Smooth muscle cell of the brain vasculature (primary cell): Measurements from ENCODE around the gene RHOF.

Experiments used
- DNase-seq: peaks from one replicate; pipeline ENCODE4 v3.0.0-alpha.2; 2012; ENCODE audit warnings: low read depth, low spot score

RHOF gene

DNA sequence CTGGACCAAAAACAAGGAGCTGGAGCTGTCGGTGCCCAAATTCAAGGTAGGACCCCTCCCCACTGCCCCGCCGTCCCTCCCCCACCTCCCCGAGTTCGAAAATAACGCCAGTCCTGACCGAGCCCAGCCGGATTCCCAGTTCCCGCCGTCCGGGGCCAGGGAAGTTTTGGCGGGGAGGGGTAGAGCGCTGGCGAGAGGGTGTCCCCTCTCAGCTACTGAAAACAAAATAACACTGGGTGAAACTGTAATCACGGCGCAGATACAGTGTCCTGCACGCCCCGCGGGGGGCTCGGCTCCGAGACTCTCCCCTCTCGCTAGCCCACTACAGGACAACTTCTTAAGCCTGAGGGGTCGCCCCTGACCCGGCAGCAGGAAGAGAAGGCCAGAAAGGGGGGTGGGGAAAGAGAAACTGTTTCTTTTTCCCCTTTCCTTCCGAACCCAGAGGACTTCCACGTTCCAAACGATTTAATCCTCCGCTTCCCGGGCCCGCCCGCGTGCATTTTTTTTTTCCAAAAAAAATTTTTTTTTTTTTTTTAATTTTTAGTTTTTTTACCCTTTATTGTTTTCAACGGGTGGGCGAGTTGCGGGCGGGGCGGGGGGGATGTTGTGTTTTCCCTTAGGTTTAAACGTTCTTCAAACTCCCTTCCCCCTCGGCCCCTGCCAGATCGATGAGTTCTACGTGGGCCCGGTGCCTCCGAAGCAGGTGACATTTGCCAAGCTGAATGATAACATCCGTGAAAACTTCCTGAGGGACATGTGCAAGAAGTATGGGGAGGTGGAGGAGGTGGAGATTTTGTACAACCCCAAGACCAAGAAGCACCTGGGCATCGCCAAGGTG, 11.9 kb upstream of the RHOF start:
- DNase-seq, result no peak

DNA sequence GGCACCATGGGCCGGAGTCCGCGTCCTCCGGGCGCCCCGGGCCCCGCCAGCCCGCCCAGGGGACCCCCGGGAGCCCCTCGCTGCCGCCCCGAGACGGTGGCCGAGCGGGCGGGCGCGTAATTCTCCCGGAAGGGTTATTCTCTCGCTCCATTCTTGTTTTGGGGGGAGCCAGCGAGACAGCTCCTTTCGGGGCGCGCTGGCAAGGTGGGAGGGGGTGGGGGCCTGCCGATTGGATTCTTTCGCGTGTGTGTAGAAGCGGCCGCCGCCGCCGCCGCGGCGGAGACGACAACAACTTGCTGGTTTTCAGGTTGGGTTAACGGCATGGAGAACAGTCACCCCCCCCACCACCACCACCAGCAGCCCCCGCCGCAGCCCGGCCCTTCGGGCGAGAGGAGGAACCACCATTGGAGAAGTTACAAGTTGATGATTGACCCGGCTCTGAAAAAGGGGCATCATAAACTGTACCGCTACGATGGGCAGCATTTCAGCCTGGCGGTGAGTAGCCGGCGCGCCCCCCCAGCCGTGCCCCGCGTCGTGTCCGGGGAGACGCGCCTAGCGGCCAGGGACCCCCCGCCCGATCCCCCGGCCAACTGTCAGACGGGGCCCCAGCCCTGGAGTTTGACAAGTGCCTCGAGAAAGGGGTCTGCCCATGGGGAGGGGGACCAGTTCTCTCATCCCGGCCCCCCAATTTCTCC, 11.1 kb upstream of the RHOF start:
- DNase-seq, result no peak

DNA sequence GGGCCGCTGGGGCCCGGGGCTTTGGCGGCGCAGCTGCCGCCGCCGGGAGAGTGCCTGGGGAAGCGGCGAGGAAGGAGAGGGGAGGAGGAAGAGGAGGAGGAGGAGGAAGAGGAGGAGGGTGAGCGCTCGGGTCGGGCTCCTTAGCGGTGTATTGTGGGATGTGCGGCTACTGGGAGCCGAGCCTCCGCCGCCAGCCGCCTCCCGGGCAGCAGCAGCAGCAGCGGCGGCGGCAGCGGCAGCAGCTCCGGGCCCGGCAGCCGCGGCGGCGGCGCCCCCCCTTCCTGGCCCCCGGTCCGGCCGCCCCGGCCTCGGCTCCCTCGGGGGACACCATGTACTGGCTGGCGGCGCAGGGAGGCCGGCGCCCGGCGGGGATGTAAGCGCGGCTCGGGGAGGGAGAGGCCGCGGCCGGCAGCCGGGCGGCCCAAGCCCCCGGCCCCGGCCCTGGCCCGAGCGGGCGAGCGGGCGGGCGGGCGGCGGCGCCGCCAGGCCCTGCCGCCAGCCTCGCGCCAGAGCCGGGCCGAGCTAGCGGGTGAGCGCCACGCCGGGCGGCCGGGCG, 10.5 kb upstream of the RHOF start, which contains the start of gene SETD1B:
Gene SETD1B, plus strand, starts transcription at position 149 of the 556 bp plus-strand sequence. CDS start 729 bp downstream, outside the sequence.
- DNase-seq, result no peak

DNA sequence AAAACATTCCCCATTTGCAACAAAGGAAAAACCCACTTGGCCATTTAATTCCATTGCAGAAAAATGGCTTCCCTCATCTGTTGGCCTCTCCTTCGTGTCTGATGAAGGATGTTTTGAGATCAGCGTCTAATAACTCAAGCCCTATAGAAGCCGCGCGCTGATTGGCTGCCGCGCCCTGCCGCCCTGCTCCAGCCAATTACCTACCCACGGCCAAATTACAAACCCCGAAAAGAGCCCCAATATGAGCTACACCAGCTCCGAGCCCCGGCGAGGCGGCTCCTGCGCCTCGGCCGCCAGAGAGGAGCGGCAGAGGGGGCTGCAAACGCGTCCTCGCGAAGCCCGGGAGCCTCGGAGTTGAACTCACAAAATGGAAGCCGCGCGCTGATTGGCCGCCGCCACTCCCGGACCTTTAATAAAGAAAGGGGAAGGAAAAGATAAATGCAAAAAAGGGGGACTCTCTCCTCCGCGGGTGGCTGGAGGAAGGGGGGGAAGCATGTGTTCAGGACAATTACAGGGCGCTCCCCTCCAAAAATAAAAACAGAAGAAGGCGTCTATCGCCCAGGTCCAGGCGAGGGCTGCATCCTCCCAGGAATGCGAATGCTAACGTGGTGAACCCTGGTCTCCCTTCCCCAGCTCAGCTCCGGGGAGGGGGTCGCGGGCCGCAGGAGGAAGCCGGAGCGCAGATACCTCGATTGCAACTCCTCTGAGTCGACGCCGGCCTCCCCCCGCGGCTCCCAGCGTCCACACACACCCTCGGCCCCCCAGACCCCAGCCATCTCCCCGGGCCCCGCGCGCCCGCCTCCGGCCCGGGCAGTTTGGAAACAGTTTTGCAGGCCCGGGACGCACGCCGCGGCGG, 9.6 kb upstream of the RHOF start:
- DNase-seq, result peak; percentile 87

DNA sequence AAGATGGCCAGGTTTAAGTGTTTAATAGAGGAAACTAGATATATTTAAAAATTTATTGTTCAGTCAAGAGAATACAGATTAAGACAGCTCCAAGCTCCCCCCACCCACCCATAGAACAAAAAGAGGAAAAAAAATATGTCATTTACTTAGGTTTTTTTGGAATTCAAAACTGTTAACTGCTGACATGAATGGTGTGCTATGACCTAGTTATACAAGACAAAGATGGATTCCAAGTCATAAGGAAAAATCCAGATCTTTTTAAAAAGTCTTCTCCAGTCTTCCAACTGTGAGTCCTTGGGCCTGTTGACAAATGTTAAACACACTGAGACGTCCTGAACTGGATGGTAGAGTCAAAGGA, 9.0 kb upstream of the RHOF start:
- no peak for DNase-seq

DNA sequence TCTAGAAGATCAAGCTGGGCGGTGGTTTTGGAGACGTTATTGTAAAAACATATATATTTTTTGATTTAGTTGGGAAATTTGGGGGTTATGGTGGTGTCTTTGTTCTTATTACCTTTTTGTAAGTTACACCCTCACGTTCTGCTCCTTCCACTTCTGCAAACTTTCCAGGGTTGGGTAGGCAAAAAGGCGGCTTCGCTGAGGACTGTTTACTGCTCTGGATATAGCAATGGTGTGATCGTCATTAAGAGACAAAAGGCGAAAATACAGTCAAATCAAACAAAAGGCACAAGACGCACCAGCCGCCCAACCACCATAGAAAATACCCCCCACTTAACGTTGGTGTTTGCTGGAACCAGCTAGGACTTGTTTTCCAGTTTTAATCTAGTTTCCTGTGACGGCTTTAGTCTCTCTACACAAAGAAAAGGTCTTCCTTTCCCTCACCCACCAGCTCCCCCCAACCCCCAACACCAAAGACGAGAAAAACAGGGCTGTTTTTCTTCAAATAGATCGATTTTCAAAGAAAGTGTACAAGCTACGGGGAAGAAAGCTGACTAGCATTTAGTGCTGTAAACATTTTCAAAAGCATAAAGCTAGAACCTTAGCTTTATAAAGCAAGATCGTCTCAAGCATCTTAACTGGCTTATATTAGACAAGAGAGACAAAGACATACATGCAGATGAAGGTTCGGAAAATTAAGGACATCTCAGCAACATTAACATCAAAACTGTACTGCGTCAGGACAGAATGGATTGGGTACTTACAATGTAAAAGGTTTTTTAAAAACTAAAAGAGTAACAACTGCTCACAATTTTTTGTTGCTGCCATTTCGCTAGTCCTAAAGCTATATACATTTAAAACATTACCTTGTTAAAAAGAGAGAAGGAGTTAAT, 8.4 kb upstream of the RHOF start:
- no peak for DNase-seq

DNA sequence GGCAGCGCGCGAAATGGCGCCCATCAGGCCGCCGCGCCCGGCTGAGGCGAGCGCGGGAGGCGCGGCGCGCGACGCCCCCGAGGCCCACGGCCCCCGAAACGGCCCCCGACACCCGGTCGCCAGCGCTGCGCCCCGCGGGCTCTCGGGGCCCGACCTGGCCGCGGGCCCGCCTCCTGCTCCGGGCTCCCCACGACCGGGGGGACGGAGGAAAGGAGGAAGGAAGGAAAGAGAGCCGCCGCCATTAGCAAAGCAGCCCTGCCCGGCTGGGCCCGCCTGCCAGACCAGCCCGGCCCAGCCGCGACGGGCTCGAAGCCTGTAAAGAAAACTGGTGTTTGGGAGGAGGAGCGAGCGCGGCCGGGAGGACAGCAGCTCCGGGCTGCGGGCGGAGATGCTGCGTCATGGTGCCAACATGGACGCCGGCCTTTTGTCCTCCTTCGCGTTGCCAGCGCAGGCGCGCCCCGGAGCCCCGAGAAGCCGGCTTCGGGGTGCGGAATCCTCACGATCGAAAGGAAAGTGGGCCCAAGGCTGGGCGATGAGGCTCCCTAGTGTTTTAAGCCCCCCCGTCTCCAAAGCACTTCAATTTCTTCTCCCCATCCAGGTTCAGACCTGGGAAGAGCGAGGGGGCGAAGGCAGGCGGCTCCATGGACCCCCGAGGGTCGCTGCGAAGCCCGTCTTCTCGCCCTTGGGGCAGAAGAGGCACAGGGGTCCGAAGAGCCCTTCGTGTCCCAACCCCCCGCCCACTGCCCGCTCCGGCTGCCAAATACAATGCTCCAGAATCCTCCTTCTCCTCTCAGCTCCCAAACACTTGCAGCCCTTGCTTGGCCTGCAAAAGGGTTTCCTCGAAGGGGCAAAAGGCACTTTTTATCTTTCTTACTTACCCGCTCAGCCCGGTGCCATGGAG, 7.5 kb upstream of the RHOF start:
- DNase-seq, result no peak

DNA sequence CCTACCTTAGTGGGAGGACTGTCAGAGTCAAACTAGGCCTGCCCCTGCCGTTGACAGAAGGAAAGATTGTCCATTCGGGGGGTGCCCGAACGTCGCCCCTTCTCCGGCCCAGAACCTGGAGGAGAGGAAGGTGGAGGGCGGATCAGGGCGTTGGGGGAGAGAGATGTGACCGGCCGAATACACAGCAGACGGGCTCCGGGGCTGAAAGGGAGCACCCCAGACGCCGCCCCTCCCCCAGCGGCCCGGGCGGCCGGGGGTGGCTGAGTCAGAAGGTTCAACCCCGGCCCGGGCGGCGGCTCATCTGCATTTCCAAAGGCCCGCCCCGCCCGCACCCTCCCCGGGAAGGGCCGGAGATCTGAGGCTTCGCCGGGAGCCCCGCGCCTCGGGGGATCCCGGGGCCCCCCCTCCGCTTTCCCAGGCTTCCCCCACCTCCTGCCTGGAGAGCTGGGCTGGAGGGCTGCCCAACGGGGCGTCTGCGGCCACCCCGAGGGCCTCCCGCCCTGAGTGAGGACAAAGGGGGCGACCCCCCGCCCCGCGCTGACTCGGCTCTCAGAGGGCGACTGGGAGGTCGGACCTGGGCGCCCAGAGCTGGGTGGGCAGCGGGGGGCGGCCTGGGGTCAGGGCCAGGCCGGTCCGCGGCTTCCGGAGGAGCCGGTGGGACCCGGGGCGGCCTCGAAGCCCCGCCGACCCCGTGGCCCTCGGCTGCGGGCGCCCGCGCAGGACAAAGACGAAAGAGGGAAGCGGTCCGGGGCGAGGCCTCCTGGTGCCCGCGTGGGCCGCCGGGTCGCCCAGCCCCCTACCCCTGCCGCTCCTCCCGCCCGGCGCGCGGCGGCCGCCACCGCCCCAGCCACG, 6.6 kb upstream of the RHOF start:
- peak; percentile 74 for DNase-seq

DNA sequence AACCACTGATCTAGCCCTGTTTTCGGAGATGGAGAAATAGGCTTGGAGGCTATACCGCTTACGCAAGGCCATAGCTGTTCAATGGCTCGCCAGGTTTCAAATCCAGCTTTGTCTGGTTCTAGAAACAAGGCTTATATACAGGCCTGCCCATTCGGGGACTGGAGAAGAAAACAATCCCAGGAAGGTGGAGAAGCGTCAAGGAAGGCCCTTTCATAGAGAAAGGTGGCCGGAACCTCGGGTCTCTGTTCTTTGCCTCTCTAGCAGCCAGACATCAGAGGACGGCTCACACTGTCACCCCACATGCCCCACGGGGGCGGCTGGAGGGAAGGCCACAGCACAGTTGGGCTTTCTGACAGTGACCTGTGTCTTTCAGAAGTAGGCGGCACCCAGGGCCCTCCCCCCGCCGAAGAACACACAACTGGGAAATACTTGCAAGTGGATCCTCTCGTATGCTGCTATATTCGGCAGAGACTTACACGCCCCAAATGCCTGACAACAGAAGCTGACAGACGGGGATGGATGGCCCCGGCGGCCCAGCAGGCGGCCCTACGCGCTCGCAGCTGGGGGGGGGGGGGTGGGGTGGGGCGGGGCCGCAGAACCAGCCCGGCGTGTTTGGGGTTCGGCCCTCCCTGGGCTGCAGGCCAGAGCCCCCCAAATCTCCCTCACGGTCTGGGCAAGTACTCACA, 5.8 kb upstream of the RHOF start:
- no peak for DNase-seq

DNA sequence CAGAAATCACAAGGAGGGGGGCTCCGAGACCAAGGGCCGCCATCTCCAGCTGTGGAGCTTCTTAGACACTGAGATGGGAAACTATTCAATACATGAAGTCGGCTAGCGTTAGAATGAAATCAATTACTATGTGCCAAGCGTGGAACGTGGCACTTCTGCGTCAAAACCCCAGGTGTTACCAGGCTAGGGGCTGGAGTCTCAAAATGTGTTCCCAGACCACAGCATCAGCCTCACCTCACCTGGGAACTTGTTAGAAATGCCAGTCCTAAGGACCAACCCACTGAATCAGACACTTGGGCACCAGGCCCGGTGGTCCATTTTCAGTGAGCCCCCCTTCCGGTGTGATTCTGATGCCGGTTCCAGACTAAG, 5.3 kb upstream of the RHOF start:
- DNase-seq, result no peak

DNA sequence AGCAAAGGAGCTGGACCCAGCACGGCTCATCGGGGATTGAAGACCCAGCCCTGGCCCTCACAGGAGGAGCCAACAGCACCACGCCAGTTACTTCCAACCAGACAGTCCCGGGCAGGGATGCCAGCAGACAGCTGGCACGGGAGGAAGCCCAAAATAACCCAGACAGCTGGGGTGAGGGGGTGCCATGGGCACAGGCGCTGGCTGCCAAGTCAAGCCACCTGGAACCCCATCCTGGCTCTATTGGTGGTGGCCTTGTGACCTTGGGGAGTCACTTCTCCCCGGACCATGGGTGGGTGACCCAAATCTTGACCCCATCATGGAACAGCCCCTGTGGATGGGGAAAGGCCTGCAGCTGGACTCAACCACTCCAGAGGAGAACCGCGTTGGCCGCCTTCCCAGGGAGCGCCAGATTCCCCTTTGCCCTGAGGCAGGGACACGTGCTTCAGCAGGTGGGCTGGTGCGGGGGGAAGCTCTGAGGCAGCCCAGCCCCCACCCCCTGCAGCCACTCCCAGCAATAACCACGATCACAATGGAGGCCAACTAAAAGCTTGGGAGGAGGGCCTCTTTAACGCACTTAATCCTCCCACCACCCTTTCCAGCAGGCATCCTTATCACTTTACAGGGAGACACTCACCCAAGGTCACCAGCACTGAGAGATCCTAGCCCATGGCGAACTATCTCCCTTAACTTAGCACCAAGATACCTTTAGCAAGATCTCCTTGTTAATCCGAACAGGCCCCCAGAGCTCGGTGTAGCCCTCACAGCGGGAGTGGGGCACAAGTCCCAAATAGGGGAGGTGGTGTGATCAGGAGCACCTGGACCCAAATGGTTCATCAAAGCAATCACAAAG, 4.7 kb upstream of the RHOF start:
- no peak for DNase-seq

DNA sequence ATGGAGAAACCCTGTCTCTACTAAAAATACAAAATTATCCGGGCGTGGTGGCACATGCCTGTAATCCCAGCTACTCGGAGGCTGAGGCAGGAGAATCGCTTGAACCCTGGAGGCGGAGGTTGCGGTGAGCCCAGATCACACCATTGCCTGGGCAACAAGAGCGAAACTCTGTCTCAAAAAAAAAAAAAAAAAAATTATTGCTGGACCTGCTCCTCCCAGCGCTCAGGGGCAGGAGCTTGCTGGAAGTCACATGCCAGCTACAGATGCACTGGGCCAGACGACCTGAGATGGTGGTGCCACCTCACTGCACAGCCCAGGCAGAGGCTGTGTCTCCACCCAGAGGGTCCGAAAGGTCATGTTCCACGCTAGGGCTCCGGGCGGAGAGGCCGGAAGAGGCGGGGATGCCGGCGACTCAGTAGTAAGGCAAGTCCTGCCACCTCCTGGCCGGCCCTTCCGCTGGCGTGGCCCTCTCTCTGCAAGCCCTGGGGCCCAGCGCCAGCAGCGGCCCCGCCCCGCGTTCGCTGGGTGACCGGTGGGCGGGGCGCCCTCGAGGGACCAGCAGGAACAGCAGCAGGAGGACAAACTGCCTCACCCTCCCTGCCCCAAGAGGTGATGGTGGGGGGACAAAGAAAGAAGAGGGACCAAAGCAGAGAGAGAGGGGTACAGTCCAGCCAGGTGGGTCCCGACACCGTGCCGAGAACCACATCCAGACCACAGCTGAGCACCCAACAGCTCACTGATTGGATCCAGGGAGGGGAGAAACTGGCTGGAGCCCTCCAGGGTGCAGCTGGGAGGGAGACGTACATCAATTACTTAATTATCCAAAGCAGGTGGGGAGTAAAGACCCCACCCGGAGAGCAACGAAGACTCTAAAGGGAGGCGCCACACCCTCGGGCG, 3.6 kb upstream of the RHOF start:
- DNase-seq, result no peak

DNA sequence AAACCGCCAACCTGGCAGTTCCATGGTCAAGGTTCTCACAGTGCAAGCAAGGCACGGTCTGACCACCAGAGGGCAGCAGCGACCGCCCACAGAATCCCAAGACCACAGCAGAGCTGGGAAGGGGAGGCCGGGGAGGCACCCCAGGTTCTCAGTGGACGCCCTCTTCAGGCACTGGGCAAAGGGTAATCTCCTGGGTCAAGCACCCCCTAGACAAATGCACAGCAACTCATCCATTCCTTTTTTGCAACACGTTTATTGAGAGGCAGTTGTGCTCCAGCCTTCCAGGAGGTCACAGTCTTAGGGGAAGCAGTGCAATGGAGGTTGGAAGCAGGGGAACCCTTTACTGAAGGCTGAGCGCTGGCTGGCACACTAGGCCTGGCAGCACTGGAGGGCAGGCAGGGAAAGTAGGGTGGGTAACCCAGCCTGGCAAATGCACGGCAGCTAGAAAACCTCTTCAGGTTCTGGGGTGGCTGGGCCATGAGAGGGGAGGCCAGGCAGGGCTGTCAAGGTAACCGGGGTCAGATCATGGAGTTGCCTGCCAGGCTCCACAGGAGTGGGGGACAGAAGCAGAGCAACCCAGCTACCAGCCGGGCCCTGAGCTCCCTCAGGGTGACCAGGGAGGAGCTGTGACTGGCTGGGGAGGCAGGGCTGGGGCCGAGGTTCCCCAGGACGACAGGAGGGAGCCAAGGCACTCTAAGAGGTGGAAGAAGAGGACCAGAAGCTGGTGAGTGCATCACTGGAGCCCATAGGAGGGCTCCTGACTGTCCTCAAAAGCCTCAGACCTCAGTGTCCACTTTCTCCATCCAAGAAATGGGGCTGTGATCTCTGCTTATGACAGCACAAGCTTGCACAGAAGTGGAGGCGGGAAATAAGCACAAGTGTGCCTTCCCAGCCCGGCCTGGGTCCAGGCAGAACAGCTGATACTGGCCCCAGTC, 1.8 kb upstream of the RHOF start:
- no peak for DNase-seq

DNA sequence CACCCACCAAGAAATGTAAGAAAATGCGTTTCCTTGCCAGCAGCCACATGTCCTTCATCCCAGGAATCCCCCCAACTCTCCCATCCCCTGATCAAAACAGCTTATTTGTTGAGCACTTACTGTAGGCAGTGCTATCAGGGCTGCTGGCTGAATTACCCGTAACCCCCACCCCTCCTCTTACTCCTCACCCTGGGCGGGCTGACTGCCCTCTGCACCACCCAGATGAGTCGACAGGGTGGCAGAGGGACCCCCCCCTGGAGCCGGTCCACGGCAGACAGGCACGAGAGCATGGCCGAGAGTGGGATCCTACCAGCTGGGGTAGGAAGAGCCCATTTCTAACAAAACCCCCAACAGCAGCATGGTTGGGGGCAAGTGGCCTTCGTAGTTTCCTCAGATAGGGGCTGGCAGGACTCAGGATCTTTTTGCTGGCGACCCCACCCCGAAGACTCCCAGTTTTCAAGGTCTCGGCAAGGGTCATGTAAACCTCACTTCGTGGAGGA, 1.1 kb upstream of the RHOF start:
- no peak for DNase-seq
